ENCODE data around the gene CBL.
"Not testable (repeated sequence)": the region's sequence is repeated elsewhere in the genome, so short reads cannot be mapped to it uniquely, and the experiment has no call there.

The CBL gene

GRCh38 chr11:119196833-119197483 is 9.2 kb upstream of the CBL start:
- Histone ChIP-seq H3K27me3 (ENCODE audit: control insufficient read depth, insufficient read depth, low read length) (peaks cover 12% of the 10 kb centered on the region), H3K9me3 (replicated peaks; ENCODE audit: low read length) (no peaks in the 10 kb centered on the region), H3K9ac (ENCODE audit: low read depth, low read length) (no peak overlapping the region), H3K36me3 (ENCODE audit: insufficient read depth, low read length) (no peaks in the 10 kb centered on the region), H3K4me2 (ENCODE audit: low read length) (no peak overlapping the region), H3K4me3 (ENCODE audit: low read length) (no peak overlapping the region), H3K4me1 (ENCODE audit: control insufficient read depth, insufficient read depth, low read length) (no peaks in the 10 kb centered on the region)

GRCh38 chr11:119198925-119199324 is 7.2 kb upstream of the CBL start:
- no peaks in the 10 kb centered on the region for H3K36me3 ChIP-seq (ENCODE audit: insufficient read depth, low read length)
- H3K9me3 ChIP-seq (replicated peaks; ENCODE audit: low read length), result no peaks in the 10 kb centered on the region
- H3K4me3 ChIP-seq (ENCODE audit: low read length), result no peak overlapping the region
- no peaks in the 10 kb centered on the region for H3K4me1 ChIP-seq (ENCODE audit: control insufficient read depth, insufficient read depth, low read length)
- no peak overlapping the region for H3K4me2 ChIP-seq (ENCODE audit: low read length)
- H3K27me3 ChIP-seq (ENCODE audit: control insufficient read depth, insufficient read depth, low read length), result peaks cover 12% of the 10 kb centered on the region
- H3K9ac ChIP-seq (ENCODE audit: low read depth, low read length), result no peak overlapping the region

GRCh38 chr11:119201236-119201635 is 4.9 kb upstream of the CBL start:
- not testable (repeated sequence) for H3K4me3 ChIP-seq (ENCODE audit: low read length); H3K36me3 ChIP-seq (ENCODE audit: insufficient read depth, low read length); H3K9ac ChIP-seq (ENCODE audit: low read depth, low read length); H3K9me3 ChIP-seq (replicated peaks; ENCODE audit: low read length); H3K4me1 ChIP-seq (ENCODE audit: control insufficient read depth, insufficient read depth, low read length); H3K4me2 ChIP-seq (ENCODE audit: low read length); H3K27me3 ChIP-seq (ENCODE audit: control insufficient read depth, insufficient read depth, low read length)

- no peak overlapping the region for H3K4me3 ChIP-seq (ENCODE audit: low read length)
- H3K9me3 ChIP-seq (replicated peaks; ENCODE audit: low read length), result no peaks in the 10 kb centered on the region
- no peaks in the 10 kb centered on the region for H3K36me3 ChIP-seq (ENCODE audit: insufficient read depth, low read length)
- H3K9ac ChIP-seq (ENCODE audit: low read depth, low read length), result no peak overlapping the region
- no peak overlapping the region for H3K4me2 ChIP-seq (ENCODE audit: low read length)
- peaks cover 7% of the 10 kb centered on the region for H3K4me1 ChIP-seq (ENCODE audit: control insufficient read depth, insufficient read depth, low read length)
- H3K27me3 ChIP-seq (ENCODE audit: control insufficient read depth, insufficient read depth, low read length), result no peaks in the 10 kb centered on the region
Measured at GRCh38 chr11:119202554-119202953, 3.6 kb upstream of the CBL start.

DNA sequence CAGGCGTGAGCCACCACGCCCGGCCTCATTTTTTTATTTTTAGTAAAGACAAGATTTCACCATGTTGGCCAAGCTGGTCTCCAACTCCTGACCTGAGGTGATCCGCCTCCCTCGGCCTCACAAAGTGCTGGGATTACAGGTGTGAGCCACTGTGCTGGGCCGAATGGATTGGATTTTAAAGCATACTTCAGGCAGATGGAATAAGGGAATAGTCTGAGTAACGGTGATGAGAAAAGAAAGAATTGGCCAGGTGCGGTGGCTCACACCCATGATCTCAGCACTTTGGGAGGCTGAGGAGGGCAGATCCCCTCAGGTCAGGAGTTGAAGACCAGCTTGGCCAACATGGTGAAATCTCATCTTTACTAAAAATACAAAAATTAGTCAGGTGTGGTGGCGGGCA is 2.1 kb upstream of the CBL start:
- Histone ChIP-seq H3K27me3 (ENCODE audit: control insufficient read depth, insufficient read depth, low read length) (no peaks in the 10 kb centered on the region), H3K4me3 (ENCODE audit: low read length) (no peak overlapping the region), H3K9ac (ENCODE audit: low read depth, low read length) (no peak overlapping the region), H3K36me3 (ENCODE audit: insufficient read depth, low read length) (no peaks in the 10 kb centered on the region), H3K4me2 (ENCODE audit: low read length) (no peak overlapping the region), H3K4me1 (ENCODE audit: control insufficient read depth, insufficient read depth, low read length) (peaks cover 14% of the 10 kb centered on the region), H3K9me3 (replicated peaks; ENCODE audit: low read length) (no peaks in the 10 kb centered on the region)

DNA sequence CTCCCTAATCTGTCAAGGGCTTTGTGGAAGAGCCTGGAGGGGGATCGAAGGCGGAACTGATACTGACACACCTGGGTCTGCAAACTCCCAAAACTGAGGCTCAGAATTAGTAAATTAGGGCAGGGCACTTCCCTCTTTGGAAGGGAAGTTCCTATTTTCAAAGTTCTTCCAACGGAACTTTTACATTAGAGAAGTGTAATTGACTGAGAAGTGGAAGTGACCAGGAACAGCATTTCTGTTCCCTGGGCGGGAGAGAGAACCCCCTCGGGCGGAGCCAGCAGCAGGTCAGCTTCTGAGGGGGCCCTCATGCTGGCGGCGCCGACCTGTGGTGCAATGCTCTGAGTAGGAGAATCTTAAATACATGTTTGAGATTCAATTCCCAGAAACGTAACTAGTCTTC is 1.1 kb upstream of the CBL start:
- H3K9ac ChIP-seq (ENCODE audit: low read depth, low read length), result no peak overlapping the region
- peaks cover 18% of the 10 kb centered on the region for H3K4me1 ChIP-seq (ENCODE audit: control insufficient read depth, insufficient read depth, low read length)
- no peaks in the 10 kb centered on the region for H3K9me3 ChIP-seq (replicated peaks; ENCODE audit: low read length)
- H3K36me3 ChIP-seq (ENCODE audit: insufficient read depth, low read length), result no peaks in the 10 kb centered on the region
- no peaks in the 10 kb centered on the region for H3K27me3 ChIP-seq (ENCODE audit: control insufficient read depth, insufficient read depth, low read length)
- H3K4me3 ChIP-seq (ENCODE audit: low read length), result no peak overlapping the region
- H3K4me2 ChIP-seq (ENCODE audit: low read length), result peak overlapping the region; percentile 85

DNA sequence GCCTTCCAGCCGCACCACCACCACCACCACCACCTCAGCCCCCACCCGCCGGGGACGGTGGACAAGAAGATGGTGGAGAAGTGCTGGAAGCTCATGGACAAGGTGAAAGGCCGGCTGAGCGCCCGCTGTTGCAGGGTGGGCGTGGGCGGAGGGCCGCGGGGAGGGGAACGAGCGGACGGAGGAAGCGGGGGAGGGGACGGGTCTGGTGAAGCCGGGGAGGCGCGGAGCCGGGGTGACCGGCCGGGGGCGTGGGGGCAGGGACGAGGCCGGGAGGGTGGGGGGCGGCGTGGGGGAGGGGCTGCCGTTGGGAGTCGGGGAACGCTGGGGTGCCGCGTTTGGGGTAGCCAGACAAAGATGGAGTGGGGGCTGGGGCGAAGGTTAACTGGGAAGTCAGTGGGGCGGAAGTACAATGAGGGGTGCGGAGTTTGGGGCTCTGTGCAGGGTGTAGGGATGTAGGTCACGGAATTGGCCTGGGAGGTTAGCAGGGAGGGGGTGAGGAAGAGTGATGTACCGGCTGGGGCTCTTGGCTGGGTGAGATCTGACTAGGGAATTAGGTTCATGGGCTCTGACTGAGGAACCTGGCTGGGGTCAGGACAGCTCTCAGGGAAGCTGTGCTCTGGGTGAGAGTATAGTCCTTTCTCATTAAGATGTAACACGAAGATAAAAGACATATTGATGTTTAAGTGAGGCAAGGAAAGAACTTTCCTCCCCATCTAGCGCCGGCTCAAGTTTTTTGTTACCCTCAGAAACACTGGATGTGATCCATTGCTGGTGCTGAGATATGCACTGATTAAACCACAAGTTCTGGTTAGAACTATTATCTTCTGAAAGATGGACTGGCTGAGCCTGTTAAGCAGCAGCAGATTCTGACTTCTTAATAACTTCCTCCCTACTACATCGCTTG is 624 bp downstream of the CBL start:
- Histone ChIP-seq H3K4me1 (ENCODE audit: control insufficient read depth, insufficient read depth, low read length) (peaks cover 20% of the 10 kb centered on the region), H3K27me3 (ENCODE audit: control insufficient read depth, insufficient read depth, low read length) (no peaks in the 10 kb centered on the region), H3K9me3 (replicated peaks; ENCODE audit: low read length) (no peaks in the 10 kb centered on the region), H3K36me3 (ENCODE audit: insufficient read depth, low read length) (no peaks in the 10 kb centered on the region), H3K9ac (ENCODE audit: low read depth, low read length) (peak overlapping the region; percentile 93), H3K4me3 (ENCODE audit: low read length) (peak overlapping the region; percentile 81), H3K4me2 (ENCODE audit: low read length) (peak overlapping the region; percentile 88)

DNA sequence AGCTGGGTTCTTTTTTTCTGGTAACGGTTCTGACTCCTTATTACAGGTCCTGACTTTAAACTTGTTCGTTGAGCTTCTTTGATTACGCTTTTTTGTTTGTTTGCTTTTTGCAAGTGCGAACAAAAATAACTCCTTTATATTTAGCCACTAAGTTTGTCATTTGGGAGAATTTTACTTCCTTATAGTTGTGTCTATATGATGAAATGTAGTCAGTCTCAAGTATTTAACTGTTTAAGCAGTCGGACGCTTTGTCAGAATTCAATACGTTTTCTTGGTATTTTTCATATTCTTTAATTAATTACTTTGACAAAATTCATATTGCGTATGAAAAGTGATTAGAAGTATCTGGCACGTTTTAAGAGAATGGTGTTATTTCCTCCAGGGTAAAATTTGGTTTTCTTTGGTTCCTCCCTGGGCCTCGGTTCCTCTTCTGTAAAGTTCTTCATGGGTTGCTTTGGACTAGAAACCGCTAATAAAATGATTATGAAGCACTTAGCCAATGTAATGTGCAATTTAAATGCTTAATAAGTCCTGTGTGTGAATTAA is 1.3 kb downstream of the CBL start:
- peak overlapping the region; percentile 81 for H3K4me3 ChIP-seq (ENCODE audit: low read length)
- H3K27me3 ChIP-seq (ENCODE audit: control insufficient read depth, insufficient read depth, low read length), result no peaks in the 10 kb centered on the region
- H3K9ac ChIP-seq (ENCODE audit: low read depth, low read length), result peak overlapping the region; percentile 72
- H3K36me3 ChIP-seq (ENCODE audit: insufficient read depth, low read length), result no peaks in the 10 kb centered on the region
- H3K4me2 ChIP-seq (ENCODE audit: low read length), result peak overlapping the region; percentile 88
- no peaks in the 10 kb centered on the region for H3K9me3 ChIP-seq (replicated peaks; ENCODE audit: low read length)
- peaks cover 20% of the 10 kb centered on the region for H3K4me1 ChIP-seq (ENCODE audit: control insufficient read depth, insufficient read depth, low read length)

DNA sequence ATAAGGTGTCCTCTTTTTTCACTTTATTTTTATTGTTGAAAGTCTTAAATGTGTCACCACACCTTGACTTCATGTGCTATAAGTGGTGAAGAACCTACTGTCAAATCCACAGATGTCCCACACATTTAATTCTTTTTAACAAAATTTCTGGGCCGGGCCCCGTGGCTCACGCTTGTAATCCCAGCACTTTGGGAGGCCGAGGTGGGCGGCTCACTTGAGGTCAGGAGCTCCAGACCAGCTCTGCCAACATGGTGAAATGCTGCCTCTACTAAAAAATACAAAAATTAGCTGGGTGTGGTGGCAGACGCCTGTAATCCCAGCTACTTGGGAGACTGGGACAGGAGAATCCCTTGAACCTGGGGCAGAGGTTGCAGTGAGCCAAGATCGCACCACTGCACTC is 3.0 kb downstream of the CBL start:
- Histone ChIP-seq H3K4me1 (ENCODE audit: control insufficient read depth, insufficient read depth, low read length) (peaks cover 20% of the 10 kb centered on the region), H3K9me3 (replicated peaks; ENCODE audit: low read length) (no peaks in the 10 kb centered on the region), H3K4me3 (ENCODE audit: low read length) (no peak overlapping the region), H3K27me3 (ENCODE audit: control insufficient read depth, insufficient read depth, low read length) (no peaks in the 10 kb centered on the region), H3K36me3 (ENCODE audit: insufficient read depth, low read length) (no peaks in the 10 kb centered on the region), H3K4me2 (ENCODE audit: low read length) (no peak overlapping the region), H3K9ac (ENCODE audit: low read depth, low read length) (no peak overlapping the region)

GRCh38 chr11:119210050-119210449 is 3.9 kb downstream of the CBL start:
- H3K36me3 ChIP-seq (ENCODE audit: insufficient read depth, low read length), result no peaks in the 10 kb centered on the region
- H3K4me2 ChIP-seq (ENCODE audit: low read length), result no peak overlapping the region
- H3K4me3 ChIP-seq (ENCODE audit: low read length), result no peak overlapping the region
- H3K4me1 ChIP-seq (ENCODE audit: control insufficient read depth, insufficient read depth, low read length), result peaks cover 20% of the 10 kb centered on the region
- no peaks in the 10 kb centered on the region for H3K27me3 ChIP-seq (ENCODE audit: control insufficient read depth, insufficient read depth, low read length)
- H3K9ac ChIP-seq (ENCODE audit: low read depth, low read length), result no peak overlapping the region
- H3K9me3 ChIP-seq (replicated peaks; ENCODE audit: low read length), result no peaks in the 10 kb centered on the region

- Histone ChIP-seq H3K27me3 (ENCODE audit: control insufficient read depth, insufficient read depth, low read length) (no peaks in the 10 kb centered on the region), H3K4me2 (ENCODE audit: low read length) (peak overlapping the region; percentile 46), H3K36me3 (ENCODE audit: insufficient read depth, low read length) (no peaks in the 10 kb centered on the region), H3K4me1 (ENCODE audit: control insufficient read depth, insufficient read depth, low read length) (peaks cover 25% of the 10 kb centered on the region), H3K9ac (ENCODE audit: low read depth, low read length) (peak overlapping the region; percentile 23), H3K9me3 (replicated peaks; ENCODE audit: low read length) (no peaks in the 10 kb centered on the region), H3K4me3 (ENCODE audit: low read length) (peak overlapping the region; percentile 2)
Measured at GRCh38 chr11:119218141-119218878, 12.2 kb downstream of the CBL start.

Measured in skeletal muscle satellite cell (primary cell).